Measurements from ENCODE around the gene ITPK1.

ITPK1 gene

GRCh38 chr14:93040443-93040842 lies 75.3 kb downstream of the ITPK1 start:
- no peak for DNase-seq

GRCh38 chr14:93039649-93040315 lies 75.9 kb downstream of the ITPK1 start:
- no peak for DNase-seq

GRCh38 chr14:93037351-93037750 lies 78.4 kb downstream of the ITPK1 start:
- DNase-seq = no peak

DNA sequence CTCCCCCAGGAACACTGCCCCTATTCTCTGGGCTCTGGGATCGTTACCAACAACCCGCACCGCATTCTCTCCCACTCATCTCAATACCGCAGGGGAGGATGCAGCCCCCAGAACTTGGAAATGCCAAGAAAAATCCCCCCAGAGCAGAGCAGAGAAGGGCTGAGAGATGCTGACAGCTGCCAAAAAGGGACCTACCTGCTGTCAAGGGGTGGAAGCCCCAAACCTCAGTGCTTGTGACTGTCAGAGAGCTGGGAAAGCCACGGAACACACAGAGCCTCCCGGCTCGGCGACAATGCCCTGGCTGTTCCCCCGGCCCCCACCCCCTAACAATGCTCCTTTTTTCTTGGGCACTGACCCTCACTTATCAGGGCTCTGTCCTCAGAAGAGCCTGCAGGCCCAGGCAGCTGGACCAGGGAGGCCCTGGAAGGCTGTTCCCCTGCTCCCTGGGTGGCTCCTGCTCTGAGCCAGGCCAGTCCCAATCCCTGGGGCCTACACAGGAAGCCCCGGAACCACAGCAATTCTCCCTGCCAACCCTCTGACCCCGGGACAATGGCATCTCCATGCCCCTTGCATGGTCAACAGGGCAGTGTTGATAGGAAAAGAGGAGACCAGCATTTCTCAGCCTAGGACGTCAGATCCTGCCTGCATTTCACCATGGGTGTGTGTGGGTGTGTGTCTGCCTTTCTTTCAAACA lies 78.9 kb downstream of the ITPK1 start:
- no peak for DNase-seq

DNA sequence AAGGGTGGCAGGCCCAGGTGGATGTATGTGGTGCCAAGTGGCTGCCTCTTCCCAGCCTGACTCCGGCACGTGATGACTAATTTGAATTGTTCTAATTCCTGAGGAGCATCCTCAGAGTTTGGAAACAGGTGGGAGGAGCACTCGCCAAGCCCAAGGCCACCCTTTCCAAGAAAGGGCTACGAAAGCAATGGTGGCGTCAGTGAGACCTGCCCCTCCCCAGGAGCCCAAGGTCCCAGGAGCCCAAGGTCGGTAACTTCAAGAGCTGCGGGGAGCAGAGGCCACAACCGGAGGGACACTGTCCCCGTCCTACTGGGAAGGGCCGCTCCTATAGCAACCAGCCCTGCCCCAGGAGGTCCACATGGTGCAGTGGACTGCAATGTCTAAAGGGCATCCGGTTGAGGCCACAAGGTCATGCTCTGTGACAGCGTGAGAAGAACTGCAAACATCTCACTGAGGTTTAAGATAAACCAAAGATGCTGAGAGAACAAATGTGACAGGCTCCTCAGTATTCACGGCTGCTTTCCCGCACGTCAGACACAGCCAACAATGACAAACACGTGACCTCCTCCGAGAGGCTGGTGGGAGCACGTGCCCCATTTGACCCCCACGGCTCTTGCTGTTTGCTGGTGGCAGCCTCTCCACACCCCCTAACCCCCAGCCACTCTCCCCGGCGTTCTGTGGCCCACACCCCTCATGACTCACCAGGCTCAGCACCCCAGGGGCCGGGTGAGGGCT lies 79.6 kb downstream of the ITPK1 start:
- no peak for DNase-seq

DNA sequence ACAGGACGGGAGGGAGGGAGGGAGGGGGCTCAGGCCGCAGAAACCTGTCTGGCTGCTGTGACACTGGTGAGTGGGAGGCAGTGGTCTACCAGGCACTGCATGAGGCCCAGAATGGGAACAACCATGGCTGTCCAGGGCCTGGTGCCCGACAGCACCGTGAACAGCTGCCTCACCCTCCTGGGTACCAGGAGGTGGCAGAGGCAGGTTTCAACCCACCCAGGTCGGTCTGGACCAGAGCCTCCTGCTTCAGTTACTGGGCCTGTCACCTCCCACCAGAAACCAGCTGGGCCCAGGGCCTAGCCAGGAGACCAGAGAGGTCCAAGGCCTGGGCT lies 80.2 kb downstream of the ITPK1 start:
- DNase-seq = no peak

DNA sequence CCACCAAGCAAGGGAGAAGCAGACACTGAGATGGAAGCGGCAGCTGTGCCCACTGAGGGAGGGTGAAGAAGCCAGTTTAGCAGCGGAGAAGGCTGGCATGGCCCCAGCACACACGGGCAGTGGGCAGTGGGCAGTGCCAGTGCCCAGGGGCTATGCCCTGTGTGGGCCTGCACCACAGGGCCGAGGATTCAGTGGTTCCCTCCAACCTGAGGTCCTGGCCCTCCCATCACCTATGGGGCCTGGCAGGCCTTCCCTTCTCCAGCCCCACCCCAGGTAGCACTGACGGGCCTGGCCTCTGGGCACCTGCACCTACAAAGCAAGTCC lies 81.1 kb downstream of the ITPK1 start:
- no peak for DNase-seq

DNA sequence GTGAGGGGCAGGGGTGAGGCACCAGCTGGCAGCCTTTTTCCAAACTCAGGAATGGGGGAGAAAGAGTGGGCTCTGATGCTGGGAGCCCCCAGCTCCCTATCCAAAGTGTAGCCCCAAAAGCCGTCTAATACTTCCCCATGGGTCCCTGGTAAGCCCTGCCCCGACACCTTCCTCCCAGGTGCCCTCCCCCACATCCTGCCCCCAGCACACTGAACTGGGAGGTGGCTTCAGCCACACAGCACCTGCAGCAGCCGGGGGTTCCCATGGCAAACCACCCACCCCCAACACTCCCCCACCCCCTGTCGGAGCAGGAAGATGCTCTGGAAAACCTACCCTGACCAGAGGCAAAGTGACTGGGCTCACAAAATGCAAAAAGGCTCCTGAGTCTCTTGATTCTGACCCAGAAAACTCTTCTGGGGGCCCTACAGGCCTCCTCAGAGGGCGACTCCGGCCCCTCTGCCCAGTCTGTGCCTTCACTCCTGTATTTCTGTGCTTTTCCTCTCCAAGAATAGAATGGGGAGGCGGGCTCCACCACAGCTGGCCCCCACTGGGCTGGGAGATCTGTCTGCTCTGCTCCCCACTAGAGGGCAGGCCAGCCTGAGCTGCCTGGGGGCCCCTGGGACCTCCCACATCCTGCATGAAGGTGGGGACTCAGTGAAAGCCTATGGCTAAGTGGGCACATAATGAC lies 81.6 kb downstream of the ITPK1 start:
- DNase-seq = peak; percentile 63

- DNase-seq = no peak
Observed at GRCh38 chr14:93033084-93033982, 82.4 kb downstream of the ITPK1 start.

GRCh38 chr14:93032421-93032936 lies 83.2 kb downstream of the ITPK1 start:
- DNase-seq = no peak

- DNase-seq = no peak
Observed at GRCh38 chr14:93031505-93032315, 84.0 kb downstream of the ITPK1 start.

GRCh38 chr14:93030761-93031160 lies 85.0 kb downstream of the ITPK1 start:
- no peak for DNase-seq

- no peak for DNase-seq
Observed at GRCh38 chr14:93029911-93030508, 85.7 kb downstream of the ITPK1 start.

DNA sequence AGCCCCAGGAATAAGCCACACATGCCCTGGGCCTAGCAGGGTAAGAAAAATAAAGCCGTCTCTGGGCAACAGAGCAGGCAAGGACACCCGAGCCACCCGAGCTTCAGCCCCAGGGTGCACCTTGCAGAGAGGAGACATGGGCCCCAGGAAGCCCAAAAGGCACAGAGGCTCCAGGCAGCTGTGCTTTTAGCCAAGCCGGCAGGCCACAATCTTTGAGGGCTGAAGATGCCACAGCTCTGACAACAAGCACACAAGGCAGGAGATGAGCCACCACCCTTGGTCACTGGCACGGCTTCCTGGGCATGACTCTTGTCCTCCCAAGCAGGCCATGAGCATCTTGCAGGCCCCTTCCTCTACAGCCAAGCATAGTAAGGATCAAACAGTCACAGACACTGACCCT lies 86.3 kb downstream of the ITPK1 start:
- DNase-seq = no peak

DNA sequence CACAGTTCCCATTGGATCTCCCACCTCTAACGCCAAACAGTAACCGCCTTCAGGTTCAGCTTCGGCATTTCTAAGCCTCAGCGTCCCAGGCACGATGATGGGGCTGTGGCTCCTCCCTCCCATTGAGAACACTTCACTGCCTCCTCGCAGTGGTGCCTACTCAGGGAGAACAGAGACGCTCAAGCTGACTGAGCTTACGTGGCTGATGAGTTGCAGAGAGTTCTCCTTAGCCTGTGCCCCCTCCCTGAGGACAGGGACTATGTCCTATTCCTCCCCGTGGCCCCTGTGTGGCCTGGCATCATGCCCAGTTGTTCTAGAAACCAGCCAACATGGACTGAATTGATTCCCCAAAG lies 87.0 kb downstream of the ITPK1 start:
- DNase-seq = no peak

- DNase-seq = no peak
Observed at GRCh38 chr14:93027810-93028723, 87.7 kb downstream of the ITPK1 start.

GRCh38 chr14:93026339-93026738 lies 89.4 kb downstream of the ITPK1 start:
- DNase-seq = no peak

DNA sequence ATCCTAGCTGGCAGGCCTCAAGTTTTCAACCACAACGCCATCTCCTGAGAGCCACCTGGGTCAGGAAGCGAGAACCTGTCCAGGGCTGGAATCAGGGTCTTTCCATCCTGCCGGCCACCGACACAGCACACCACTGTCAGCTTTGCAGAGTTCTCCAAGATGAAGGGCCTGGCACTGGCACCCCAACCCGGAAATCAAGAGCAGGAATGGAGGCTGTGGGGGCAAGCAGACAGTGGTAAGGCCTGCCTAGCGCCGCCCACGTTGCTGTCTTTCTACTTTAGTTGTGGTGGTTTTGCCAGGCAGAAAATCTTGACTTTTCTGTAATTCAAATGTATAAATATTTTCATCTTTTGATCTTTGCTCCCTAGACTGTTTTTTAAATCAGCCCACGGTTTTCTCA lies 90.7 kb downstream of the ITPK1 start:
- peak; percentile 47 for DNase-seq

DNA sequence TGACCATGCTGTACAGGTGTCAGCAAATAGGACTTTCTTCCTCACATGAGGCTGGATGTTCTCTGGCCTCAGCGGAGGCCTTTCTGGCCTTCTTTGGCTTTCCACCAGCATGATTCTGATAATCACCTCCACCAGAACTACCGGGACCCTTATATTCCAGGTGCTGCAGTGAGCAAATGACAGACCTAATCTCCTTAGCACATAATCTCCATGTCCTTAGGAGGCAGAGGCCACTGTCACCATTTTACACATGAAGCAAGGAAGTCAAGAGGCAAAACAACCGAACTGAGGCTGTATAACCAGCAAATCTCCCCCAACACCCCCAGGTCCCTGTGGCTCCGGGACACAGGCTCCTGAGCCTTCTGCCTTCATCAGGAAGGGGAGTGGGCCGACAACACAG lies 91.2 kb downstream of the ITPK1 start:
- DNase-seq = no peak

DNA sequence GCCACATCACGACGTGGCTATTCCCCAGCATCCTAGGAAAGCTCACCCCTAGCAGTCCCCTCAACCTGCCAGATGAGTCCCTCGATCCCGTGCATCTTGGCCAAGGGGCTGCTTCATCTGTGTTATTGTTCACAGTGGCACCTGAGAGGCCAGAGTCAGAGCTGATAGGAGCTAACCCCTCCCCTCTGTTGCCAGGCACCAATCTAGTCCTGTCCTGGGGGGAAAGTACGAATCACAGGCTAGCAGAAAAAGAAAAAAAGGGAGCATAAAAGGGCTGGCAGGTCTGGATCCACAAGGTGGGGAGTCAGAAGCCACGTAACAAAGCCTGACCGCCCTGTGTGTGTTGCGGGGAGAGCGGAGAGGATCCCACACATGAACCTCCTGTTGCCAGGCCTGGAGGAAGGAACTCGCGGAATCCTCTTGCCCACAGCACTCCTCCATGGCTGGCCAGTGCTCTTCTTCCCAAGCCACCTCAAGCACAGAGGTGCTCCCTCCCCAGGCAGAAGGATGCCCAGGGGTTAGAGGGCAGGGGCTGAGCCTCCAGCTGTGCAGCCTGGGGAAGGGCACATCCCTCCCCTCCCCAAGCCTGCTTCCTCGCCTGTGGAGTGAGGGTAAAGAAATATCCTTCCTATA lies 91.8 kb downstream of the ITPK1 start:
- DNase-seq = no peak

All from activated CD8-positive, alpha-beta memory T cell treated with anti-CD3 and anti-CD28 coated beads, Interleukin-2, amount 50 U/mL, for 4 hours (primary cell).